ENCODE measurements around the gene NCMAP.

Gene NCMAP

DNA sequence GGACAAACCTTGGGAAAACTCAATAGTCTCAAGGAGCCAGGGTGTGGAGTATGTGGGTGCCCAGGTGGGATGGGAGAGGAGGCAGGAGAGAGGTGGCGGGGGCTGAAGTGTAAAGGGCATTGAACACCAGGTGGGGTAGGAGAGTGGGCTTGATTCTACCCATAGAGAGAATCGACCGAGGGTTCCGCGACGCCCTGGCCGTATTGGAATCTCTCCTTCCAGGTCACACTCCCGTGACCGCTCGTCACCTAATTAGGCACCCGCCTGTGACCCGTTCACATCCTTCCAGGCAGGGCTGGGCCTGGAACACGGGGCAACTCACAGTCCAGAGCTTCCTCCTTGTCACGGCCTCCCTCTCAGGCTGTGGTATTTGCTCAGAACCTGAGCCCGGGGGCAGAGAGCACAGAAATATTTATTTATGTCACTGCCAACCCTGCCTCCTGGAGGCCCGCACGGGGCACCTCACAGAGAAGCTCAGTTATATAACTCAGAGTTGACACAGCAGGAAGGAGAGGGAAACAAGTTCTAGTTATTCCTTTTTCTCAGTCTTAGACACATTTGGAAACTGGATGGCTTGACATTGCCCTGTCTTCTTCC lies 12.0 kb downstream of the NCMAP start:
- peaks cover 5% of the 10 kb centered on the region for H3K4me1 Mint-ChIP-seq
- no peaks in the 10 kb centered on the region for H3K9me3 Mint-ChIP-seq
- CTCF ChIA-PET: no interaction called here

DNA sequence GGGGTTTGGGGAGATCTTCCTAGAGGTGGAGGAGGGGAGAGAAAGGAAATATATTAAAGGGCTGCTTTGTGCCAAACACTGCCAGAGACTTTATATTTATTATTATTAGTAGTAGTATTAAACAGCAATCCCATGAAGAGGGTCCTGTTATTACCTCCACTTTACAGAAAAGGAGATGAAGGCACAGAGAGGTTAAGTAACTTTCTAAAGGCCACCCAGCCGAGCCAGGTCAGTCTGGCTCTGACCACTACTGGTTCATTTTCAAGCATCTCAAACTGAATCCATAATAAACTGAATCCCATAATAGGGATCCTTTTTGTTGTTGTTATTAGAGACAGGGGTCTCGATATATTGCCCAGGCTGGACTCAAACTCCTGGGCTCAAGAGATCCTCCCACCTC lies 12.6 kb downstream of the NCMAP start:
- DNase-seq: no peak
- Mint-ChIP-seq H3K4me1 (peaks cover 5% of the 10 kb centered on the region), H3K4me3 (no peak overlapping the region), H3K36me3 (no peaks in the 10 kb centered on the region), H3K27me3 (peaks cover 28% of the 10 kb centered on the region), H3K9me3 (no peaks in the 10 kb centered on the region), H3K27ac (no peak overlapping the region)
- CTCF ChIA-PET: no interaction called here

More for the DNA sequence above, 12.0 kb downstream of the NCMAP start:
- Mint-ChIP-seq H3K27me3 (peaks cover 32% of the 10 kb centered on the region), H3K27ac (no peak overlapping the region), H3K36me3 (no peaks in the 10 kb centered on the region), H3K4me3 (no peak overlapping the region)
- DNase-seq: no peak

DNA sequence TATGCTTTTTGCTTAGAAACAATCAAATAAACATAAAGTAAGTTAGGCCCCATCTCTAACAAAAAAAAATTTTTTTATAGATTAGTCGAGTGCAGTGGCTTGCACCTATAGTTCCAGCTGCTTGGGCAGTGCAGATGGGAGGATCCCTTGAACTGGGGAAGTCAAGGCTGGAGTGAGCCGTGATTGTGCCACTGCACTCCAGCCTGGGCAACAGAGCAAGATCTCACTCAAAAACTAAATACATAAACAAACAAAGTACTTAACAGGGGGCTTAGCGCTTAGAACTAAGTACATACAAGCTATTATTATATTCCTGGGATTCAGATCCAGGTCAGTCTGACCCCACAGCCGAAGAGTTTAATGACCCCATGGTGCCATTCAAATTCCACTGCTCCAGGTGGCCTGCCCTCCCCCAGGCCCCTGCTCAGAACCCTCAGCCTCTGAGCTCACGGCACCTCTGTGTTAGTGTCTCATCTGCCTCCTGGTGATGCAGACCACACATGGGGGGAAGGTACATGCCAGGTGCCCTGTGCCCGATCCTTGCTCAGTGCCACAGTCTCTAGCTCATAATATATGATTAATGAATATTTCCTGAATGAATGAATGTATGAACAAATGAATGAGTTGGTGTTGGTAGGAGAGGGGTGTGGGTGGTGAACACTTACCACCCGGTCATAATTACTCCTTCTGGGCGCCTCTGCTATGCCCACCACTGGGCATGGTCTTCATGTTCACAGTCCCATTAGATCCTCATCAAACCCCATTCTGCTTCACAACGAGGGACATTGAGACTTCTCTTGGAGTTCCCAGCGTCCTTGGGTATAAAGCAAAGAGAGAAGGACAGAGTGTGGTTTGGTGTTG lies 14.6 kb downstream of the NCMAP start:
- Mint-ChIP-seq H3K27me3 (peaks cover 18% of the 10 kb centered on the region), H3K36me3 (no peaks in the 10 kb centered on the region), H3K4me1 (peaks cover 5% of the 10 kb centered on the region), H3K9me3 (no peaks in the 10 kb centered on the region), H3K4me3 (no peak overlapping the region), H3K27ac (no peak overlapping the region)
- DNase-seq: no peak
- CTCF ChIA-PET: interaction anchor here (1.0 to 1.5 kb wide), 2 partner anchors 16 to 106 kb away, joined by 3 to 5 read pairs; no protein-coding TSS in a partner anchor

DNA sequence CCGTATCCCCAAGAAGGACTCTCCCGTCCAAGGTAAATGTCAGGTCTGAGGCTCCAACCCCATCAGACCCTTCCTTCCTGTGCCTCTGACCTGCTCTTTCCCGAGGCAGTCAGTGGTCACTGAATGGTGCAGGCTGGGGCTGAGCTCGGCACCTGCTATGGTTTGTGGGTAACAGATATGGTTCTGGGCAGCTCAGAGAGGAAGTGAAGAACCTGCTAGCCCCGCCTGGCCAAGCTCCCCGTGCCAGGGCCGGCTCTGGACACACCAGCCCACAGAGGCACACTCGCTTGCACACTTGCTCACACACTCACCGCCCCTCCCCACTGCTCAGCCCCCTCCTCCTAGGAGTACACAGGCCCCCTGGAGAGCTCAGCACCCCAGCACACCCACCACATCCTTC lies 16.4 kb downstream of the NCMAP start:
- no peaks in the 10 kb centered on the region for H3K36me3 Mint-ChIP-seq
- no peaks in the 10 kb centered on the region for H3K9me3 Mint-ChIP-seq
- peaks cover 19% of the 10 kb centered on the region for H3K27me3 Mint-ChIP-seq
- no peak overlapping the region for H3K27ac Mint-ChIP-seq
- H3K4me3 Mint-ChIP-seq: no peak overlapping the region
- peaks cover 5% of the 10 kb centered on the region for H3K4me1 Mint-ChIP-seq
- CTCF ChIA-PET: interaction anchor here (1.8 kb wide), 1 partner anchor 15 kb away, joined by 5 read pairs; no protein-coding TSS in a partner anchor
- DNase-seq: no peak

DNA sequence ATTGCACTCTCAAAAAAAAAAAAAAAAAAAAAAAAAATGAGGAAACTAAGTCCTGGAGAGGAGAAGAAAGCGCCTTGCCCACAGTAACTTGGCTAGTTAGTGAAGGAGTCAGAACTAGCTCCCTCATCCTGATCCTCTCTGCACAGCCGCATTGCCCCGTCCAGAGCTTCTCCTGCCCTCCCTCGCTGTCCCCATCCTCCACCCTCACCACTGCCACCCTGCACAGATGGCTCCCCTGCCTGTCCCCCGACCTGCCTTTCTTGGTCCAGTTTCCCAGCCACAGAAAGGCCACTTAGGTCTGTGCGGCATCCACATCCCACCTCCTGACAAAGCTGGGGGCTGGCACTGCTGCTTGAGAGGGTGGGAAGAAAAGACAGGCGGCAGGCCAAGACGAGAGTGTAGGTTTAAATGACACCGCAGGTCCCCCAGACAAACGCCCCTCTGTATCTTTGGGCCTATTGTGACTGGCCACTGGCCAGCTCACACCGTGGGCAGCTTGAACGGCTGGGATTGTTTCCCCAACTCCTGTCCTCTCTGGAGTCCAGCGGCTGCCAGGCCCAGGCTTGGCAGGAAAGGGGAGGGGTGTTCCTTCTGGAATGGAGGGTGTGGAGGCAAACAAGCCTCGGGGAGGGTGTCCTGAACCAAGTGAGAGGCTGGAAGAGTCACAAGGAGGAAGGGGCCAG lies 20.2 kb downstream of the NCMAP start:
- Mint-ChIP-seq H3K27me3 (peaks cover 26% of the 10 kb centered on the region), H3K9me3 (no peaks in the 10 kb centered on the region), H3K4me3 (no peak overlapping the region), H3K36me3 (no peaks in the 10 kb centered on the region), H3K4me1 (peaks cover 5% of the 10 kb centered on the region), H3K27ac (no peak overlapping the region)
- DNase-seq: no peak
- CTCF ChIA-PET: interaction anchor here (1.0 to 1.3 kb wide), 3 partner anchors 11 to 21 kb away, joined by 3 to 5 read pairs (median 4); no protein-coding TSS in a partner anchor

DNA sequence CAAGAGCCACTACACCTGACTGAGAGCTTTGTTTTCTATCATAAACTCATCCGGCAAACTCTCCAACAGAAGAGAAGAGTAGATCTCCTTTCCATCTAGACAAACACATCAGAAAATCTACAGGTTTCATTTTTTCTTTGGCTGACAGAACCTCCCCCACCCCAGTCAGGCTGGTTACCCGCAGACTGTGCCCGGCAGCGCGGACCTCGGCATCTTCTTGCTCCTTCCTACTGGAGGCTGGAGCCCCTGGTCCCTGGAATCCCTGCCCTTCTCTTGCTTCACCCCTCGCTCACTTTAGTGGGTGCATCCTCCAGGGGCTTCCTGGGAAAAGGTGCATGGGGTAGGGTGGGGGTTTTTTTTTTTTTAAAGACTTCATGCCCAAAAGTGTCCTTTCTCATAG lies 23.0 kb downstream of the NCMAP start:
- CTCF ChIA-PET: no interaction called here
- Mint-ChIP-seq H3K27ac (no peak overlapping the region), H3K4me1 (no peaks in the 10 kb centered on the region), H3K4me3 (no peak overlapping the region), H3K9me3 (no peaks in the 10 kb centered on the region), H3K27me3 (peaks cover 40% of the 10 kb centered on the region), H3K36me3 (no peaks in the 10 kb centered on the region)
- DNase-seq: no peak

DNA sequence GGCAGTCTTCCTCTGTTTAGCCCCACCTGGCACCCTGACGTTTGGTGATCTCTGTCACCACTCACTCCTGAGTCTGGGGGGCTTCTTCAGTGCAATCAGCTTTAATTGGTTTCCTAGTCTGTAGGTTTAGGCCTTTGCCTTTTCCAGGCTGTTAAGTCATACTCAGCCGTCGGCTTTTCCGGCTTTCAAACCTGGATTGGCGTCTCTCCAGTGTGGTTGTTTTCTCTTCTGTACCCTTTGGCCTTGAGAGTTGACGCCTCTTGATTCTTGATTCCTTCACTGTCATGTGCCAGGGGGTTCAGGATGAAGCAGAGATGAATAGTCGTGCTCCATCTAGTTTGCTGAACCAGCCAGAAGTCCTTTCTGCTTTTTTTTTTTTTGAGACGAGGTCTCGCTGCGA lies 24.9 kb downstream of the NCMAP start:
- CTCF ChIA-PET: no interaction called here
- no peaks in the 10 kb centered on the region for H3K9me3 Mint-ChIP-seq
- no peaks in the 10 kb centered on the region for H3K4me1 Mint-ChIP-seq
- H3K27me3 Mint-ChIP-seq: peaks cover 53% of the 10 kb centered on the region
- no peak for DNase-seq
- H3K36me3 Mint-ChIP-seq: no peaks in the 10 kb centered on the region
- no peak overlapping the region for H3K27ac Mint-ChIP-seq
- H3K4me3 Mint-ChIP-seq: no peak overlapping the region

DNA sequence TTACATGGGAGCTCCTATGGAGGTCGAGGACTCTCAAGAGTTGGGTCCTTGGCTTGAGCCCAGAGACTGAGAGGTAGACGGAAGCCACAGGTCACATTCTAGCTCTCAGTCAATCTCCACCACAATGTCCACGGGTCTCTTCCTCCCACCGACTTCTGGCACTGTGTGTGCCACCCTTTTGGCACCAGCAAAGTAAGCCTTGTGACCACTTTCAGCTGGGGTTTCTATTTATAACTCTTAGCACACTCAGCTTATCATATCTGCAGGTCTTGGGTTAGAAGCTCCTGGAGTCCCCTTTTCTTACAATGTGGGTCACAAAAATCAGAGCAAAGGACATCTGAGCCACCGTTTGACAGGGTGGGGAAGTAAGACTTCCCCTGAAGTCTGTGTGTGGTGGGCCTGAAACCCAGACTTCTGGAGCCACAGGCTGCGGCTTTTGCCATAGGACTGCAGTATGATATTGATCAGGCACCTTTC lies 28.3 kb downstream of the NCMAP start:
- no peak overlapping the region for H3K27ac Mint-ChIP-seq
- CTCF ChIA-PET: interaction anchor here (1.7 kb wide), 1 partner anchor 168 kb away, joined by 6 read pairs; the partner anchor contains the start of gene NIPAL3
- no peaks in the 10 kb centered on the region for H3K9me3 Mint-ChIP-seq
- no peak for DNase-seq
- peaks cover 9% of the 10 kb centered on the region for H3K4me1 Mint-ChIP-seq
- no peak overlapping the region for H3K4me3 Mint-ChIP-seq
- H3K36me3 Mint-ChIP-seq: no peaks in the 10 kb centered on the region
- H3K27me3 Mint-ChIP-seq: peaks cover 49% of the 10 kb centered on the region

DNA sequence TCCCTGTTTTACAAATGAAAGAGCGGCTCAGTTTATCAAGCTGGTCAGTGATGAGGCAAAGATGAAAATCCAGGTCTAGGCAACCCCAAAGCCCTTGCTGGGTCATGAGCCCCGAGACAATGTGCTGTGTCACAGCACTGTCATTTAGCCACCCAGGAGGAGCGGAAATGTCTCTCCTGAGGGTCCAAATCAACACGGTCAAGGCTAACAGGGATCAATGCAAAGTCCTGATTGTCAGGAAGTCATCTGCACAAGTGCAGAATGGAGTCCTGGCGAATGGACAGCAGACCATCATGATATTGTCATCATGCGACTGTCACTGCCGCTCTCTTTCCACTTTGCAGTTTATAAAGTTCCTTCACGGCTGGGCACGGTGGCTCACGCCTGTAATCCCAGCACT lies 30.2 kb downstream of the NCMAP start:
- Mint-ChIP-seq H3K36me3 (no peaks in the 10 kb centered on the region), H3K9me3 (no peaks in the 10 kb centered on the region), H3K27ac (no peak overlapping the region), H3K4me3 (no peak overlapping the region), H3K27me3 (peaks cover 49% of the 10 kb centered on the region), H3K4me1 (peaks cover 9% of the 10 kb centered on the region)
- no peak for DNase-seq
- CTCF ChIA-PET: interaction anchor here (1.0 to 3.6 kb wide), 19 partner anchors 13 to 387 kb away, joined by 3 to 43 read pairs (median 8); partner anchors contain the start of genes NIPAL3, RCAN3 and STPG1

DNA sequence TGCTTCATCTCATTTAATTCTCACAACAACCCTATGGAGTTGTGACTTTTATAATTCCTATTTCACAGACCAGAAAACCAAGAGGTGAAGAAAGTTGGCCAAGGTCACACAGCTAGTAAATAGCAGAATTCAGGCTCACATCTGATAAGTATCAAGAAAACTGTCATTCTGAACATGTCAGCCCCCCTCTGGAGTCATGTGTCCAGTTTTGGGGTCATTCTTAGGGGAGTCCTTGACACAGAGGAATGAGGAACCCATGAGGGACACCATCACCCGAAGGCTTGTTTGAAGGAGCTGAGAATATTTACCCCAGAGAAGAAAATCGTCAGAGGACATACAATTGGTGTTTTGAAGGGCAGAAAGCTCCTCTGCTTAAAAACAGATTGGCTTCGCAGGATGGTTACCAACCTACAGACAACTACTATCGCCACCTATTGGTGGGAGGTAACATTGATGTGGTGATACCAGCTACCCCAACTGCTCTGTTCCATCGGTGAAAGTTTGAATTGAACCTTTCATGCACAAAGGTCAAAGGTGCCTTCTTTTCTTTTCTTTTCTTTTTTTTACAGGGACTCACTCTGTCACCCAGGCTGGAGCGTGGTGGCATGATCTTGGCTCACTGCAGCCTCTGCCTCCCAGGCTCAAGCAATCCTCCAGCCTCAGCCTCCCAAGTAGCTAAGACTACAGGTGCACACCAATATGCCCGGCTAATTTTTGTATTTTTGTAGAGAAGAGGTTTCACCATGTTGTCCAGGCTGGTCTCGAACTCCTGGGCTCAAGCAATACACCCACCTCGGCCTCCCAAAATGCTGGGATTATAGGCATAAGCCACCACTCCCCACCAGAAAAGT lies 31.3 kb downstream of the NCMAP start:
- peak; percentile 64 for DNase-seq
- CTCF ChIA-PET: interaction anchor here (0.7 to 3.6 kb wide), 45 partner anchors 9 to 437 kb away, joined by 3 to 43 read pairs (median 5); partner anchors contain the start of genes NIPAL3, RCAN3 and STPG1
- Mint-ChIP-seq H3K4me3 (no peak overlapping the region), H3K27ac (no peak overlapping the region), H3K36me3 (no peaks in the 10 kb centered on the region), H3K4me1 (peaks cover 9% of the 10 kb centered on the region), H3K9me3 (no peaks in the 10 kb centered on the region), H3K27me3 (peaks cover 56% of the 10 kb centered on the region)

DNA sequence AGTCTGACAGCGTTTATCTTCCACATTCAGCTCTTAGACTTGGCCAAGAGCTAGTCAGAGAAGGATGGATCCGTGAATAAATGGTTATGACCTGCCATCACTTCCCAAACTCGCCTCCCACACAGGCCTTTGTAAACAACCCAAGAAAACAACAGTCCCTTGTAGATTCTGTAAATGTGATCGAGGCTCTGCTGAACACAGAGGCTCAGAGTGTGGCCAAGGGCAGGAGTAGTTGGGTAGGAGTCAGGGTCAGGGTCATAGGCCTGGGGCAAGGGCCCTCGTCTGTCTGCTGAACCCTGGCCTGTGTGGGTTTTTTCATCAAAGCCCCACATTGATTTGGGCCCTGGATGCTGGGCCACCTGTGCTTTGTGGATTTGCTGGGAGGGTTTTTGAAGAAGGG lies 32.7 kb downstream of the NCMAP start:
- no peaks in the 10 kb centered on the region for H3K36me3 Mint-ChIP-seq
- H3K27me3 Mint-ChIP-seq: peaks cover 48% of the 10 kb centered on the region
- H3K4me1 Mint-ChIP-seq: peaks cover 9% of the 10 kb centered on the region
- H3K9me3 Mint-ChIP-seq: no peaks in the 10 kb centered on the region
- no peak overlapping the region for H3K4me3 Mint-ChIP-seq
- no peak overlapping the region for H3K27ac Mint-ChIP-seq
- no peak for DNase-seq
- CTCF ChIA-PET: interaction anchor here (1.2 to 3.6 kb wide), 10 partner anchors 47 to 390 kb away, joined by 3 to 43 read pairs (median 16); partner anchors contain the start of genes NIPAL3, RCAN3 and STPG1

DNA sequence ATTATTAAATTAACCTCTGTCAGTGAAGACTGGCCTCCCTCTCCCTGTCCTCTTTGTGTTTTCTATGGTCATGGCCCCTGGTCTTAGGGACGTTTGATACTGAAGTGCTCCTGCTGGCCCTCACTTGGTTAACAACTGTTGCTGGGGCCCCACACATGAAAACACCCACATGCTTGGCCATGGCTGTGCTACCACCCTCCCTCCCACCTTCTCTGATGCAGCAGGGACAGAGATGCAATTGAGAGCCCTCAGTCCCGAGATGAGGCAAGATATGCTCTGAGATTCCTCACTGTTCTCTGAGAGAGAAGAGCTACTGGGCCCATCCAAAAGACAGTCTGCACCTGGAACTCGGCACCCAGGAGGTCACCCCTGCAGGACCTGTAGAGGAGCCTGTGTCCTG lies 33.3 kb downstream of the NCMAP start:
- CTCF ChIA-PET: no interaction called here
- Mint-ChIP-seq H3K4me3 (no peak overlapping the region), H3K36me3 (no peaks in the 10 kb centered on the region), H3K27me3 (peaks cover 43% of the 10 kb centered on the region), H3K9me3 (no peaks in the 10 kb centered on the region), H3K4me1 (peaks cover 9% of the 10 kb centered on the region), H3K27ac (no peak overlapping the region)
- DNase-seq: no peak

DNA sequence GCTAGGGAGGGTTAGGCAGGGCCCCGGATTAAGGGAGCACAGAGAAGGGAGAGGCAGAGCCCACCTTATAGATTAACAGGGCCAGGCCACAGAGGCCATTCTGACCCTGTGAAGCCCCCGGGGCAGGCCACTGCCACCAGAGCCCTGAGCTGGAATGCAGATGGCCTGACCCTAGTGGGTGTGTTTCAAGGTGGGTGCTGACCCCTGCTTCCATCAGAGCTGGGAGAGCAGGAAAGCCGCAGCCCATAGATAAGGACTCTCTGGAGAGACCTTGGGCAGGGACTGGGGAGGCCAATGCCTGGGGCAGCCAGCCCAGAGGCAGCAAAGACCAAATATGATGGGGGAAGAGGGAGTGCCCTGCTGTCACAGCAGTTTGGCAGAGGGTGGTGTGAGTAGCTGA lies 35.9 kb downstream of the NCMAP start:
- H3K4me1 Mint-ChIP-seq: peaks cover 8% of the 10 kb centered on the region
- peaks cover 34% of the 10 kb centered on the region for H3K27me3 Mint-ChIP-seq
- H3K9me3 Mint-ChIP-seq: no peaks in the 10 kb centered on the region
- DNase-seq: no peak
- no peak overlapping the region for H3K4me3 Mint-ChIP-seq
- CTCF ChIA-PET: interaction anchor here (0.7 to 1.0 kb wide), 4 partner anchors 28 to 244 kb away, joined by 3 read pairs; no protein-coding TSS in a partner anchor
- no peak overlapping the region for H3K27ac Mint-ChIP-seq
- H3K36me3 Mint-ChIP-seq: no peaks in the 10 kb centered on the region

Data from activated naive CD4-positive, alpha-beta T cell treated with anti-CD3 and anti-CD28 coated beads, Interleukin-2, amount 10 ng/mL, durations not matched to agents 7 days and 5 days (primary cell).